Astrocyte (in vitro differentiated cells and primary cell): ENCODE measurements around the gene ZNF615. TPM values are rescaled to one million over a fixed set of nuclear protein-coding genes. Genes with fewer than 3 reads are reported as not detected.
"Not testable (repeated sequence)": the region's sequence is repeated elsewhere in the genome, so short reads cannot be mapped to it uniquely, and the experiment has no call there.

ENCODE experiments used
- DNase-seq: peaks from one replicate; pipeline ENCODE4 v3.0.0-alpha.2; 2010; ENCODE audit warnings: low read depth
- FAIRE-seq: peaks from 2 replicates; lab custom pipeline; 2011; peaks lifted over from hg19 to GRCh38; lab: Jason Lieb, UNC
- H2AFZ ChIP-seq: 2 replicates; pipeline ENCODE4 v1.6.0; 2012; ENCODE audit warnings: low read depth, low read length, inconsistent platforms
- H3K27ac ChIP-seq: 2 replicates; pipeline ENCODE4 v1.5.1; 2011; ENCODE audit warnings: low read depth, low read length, inconsistent platforms
- H3K27me3 ChIP-seq: 2 replicates; pipeline ENCODE4 v1.6.0; 2011; ENCODE audit warnings: low read length, inconsistent platforms; ENCODE audit not compliant: insufficient read depth
- H3K36me3 ChIP-seq: 2 replicates; pipeline ENCODE4 v1.5.1; 2011; ENCODE audit warnings: low read length, inconsistent platforms; ENCODE audit not compliant: insufficient read depth
- H3K4me1 ChIP-seq: 2 replicates; pipeline ENCODE4 v1.5.1; 2011; ENCODE audit warnings: low read length, inconsistent platforms; ENCODE audit not compliant: insufficient read depth
- H3K4me2 ChIP-seq: 2 replicates; pipeline ENCODE4 v1.6.0; 2012; ENCODE audit warnings: low read length, inconsistent platforms
- H3K4me3 ChIP-seq: 2 replicates; pipeline ENCODE4 v1.5.1; 2011; ENCODE audit warnings: low read depth, mild to moderate bottlenecking, low read length, inconsistent platforms; ENCODE audit not compliant: insufficient read depth
- H3K79me2 ChIP-seq: 2 replicates; pipeline ENCODE4 v1.6.0; 2012; ENCODE audit warnings: mild to moderate bottlenecking, low read length, inconsistent platforms; ENCODE audit not compliant: insufficient read depth
- H3K9ac ChIP-seq: 2 replicates; pipeline ENCODE4 v1.6.0; 2012; ENCODE audit warnings: mild to moderate bottlenecking, low read length, inconsistent platforms
- H3K9me3 ChIP-seq: 2 replicates; pipeline ENCODE4 v1.5.1; 2012; ENCODE audit warnings: low read depth, mild to moderate bottlenecking, low read length, inconsistent platforms; ENCODE audit not compliant: insufficient read depth
- H4K20me1 ChIP-seq: 2 replicates; pipeline ENCODE4 v1.6.0; 2012; ENCODE audit warnings: low read length, inconsistent platforms; ENCODE audit not compliant: insufficient read depth
- H3K27ac Mint-ChIP-seq: one replicate; pipeline ENCODE4 v1.8.0; 2021; ENCODE audit warnings: mild to moderate bottlenecking, mixed read lengths; ENCODE audit not compliant: unreplicated experiment
- H3K27me3 Mint-ChIP-seq: one replicate; pipeline ENCODE4 v1.8.0; 2021; ENCODE audit warnings: low read depth, mixed read lengths; ENCODE audit not compliant: unreplicated experiment
- H3K36me3 Mint-ChIP-seq: one replicate; pipeline ENCODE4 v1.8.0; 2021; ENCODE audit warnings: low read depth, mixed read lengths; ENCODE audit not compliant: unreplicated experiment
- H3K4me1 Mint-ChIP-seq: one replicate; pipeline ENCODE4 v1.8.0; 2021; ENCODE audit warnings: low read depth, mixed read lengths; ENCODE audit not compliant: unreplicated experiment
- H3K4me3 Mint-ChIP-seq: one replicate; pipeline ENCODE4 v1.8.0; 2021; ENCODE audit warnings: mild to moderate bottlenecking, moderate library complexity, mixed read lengths; ENCODE audit not compliant: unreplicated experiment
- H3K9me3 Mint-ChIP-seq: one replicate; pipeline ENCODE4 v1.8.0; 2021; ENCODE audit warnings: mild to moderate bottlenecking, mixed read lengths; ENCODE audit not compliant: unreplicated experiment
- EZH2 ChIP-seq: IDR thresholded peaks from 2 replicates; pipeline ENCODE4 v1.6.1; 2012; ENCODE audit warnings: mild to moderate bottlenecking, low read length, inconsistent platforms; ENCODE audit not compliant: insufficient read depth
- total RNA-seq: library from RNA; stranded (reverse); gene quantifications from 2 replicates; pipeline ENCODE4 v1.2.1, GENCODE V29; 2021
- TF ChIP-seq, protein P1 (sequence below): IDR thresholded peaks from 2 replicates; pipeline ENCODE4 v1.5.1; 2011; ENCODE audit warnings: low read depth, mild to moderate bottlenecking, inconsistent platforms, low read length, moderate library complexity; ENCODE audit not compliant: insufficient read depth

The ZNF615 gene
- total RNA-seq, 1 donor from 2014 or later = 4.7 TPM

DNA sequence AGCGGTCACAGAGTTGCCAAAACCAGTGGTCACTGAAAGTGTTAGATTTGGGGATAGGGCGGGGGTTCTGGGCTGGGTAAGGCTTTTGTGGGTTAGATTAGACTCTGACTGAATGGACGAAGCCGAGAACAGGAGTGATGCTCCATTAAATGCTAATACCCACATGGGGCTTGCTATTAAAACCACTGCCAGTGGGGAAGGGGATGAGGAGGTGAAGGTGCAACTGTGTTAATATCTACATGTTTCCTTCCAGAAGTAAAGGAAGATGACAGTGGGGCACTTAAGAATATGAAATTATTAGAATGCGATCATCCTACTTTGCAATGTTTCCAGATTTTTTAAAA lies 20.7 kb upstream of the ZNF615 start:
- Histone ChIP-seq H4K20me1 (no peaks in the 10 kb centered on the region), H3K9ac (peak overlapping the region; percentile 96), H2AFZ (peak overlapping the region; percentile 98), H3K27me3 (no peaks in the 10 kb centered on the region), H3K79me2 (peaks cover 25% of the 10 kb centered on the region), H3K4me1 (no peaks in the 10 kb centered on the region), H3K36me3 (peaks cover 24% of the 10 kb centered on the region), H3K27ac (peak overlapping the region; percentile 96), H3K4me2 (peak overlapping the region; percentile 87), H3K4me3 (peak overlapping the region; percentile 93), H3K9me3 (peaks cover 24% of the 10 kb centered on the region)
- H3K27ac Mint-ChIP-seq = peak overlapping the region; percentile 97
- TF ChIP-seq, protein P1, sequence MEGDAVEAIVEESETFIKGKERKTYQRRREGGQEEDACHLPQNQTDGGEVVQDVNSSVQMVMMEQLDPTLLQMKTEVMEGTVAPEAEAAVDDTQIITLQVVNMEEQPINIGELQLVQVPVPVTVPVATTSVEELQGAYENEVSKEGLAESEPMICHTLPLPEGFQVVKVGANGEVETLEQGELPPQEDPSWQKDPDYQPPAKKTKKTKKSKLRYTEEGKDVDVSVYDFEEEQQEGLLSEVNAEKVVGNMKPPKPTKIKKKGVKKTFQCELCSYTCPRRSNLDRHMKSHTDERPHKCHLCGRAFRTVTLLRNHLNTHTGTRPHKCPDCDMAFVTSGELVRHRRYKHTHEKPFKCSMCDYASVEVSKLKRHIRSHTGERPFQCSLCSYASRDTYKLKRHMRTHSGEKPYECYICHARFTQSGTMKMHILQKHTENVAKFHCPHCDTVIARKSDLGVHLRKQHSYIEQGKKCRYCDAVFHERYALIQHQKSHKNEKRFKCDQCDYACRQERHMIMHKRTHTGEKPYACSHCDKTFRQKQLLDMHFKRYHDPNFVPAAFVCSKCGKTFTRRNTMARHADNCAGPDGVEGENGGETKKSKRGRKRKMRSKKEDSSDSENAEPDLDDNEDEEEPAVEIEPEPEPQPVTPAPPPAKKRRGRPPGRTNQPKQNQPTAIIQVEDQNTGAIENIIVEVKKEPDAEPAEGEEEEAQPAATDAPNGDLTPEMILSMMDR = no peak
- TF ChIP-seq EZH2 = no peak
- no peaks in the 10 kb centered on the region for H3K27me3 Mint-ChIP-seq
- H3K36me3 Mint-ChIP-seq = peaks cover 45% of the 10 kb centered on the region
- H3K4me1 Mint-ChIP-seq = peaks cover 13% of the 10 kb centered on the region
- H3K4me3 Mint-ChIP-seq = peak overlapping the region; percentile 99
- DNase-seq (no peak), FAIRE-seq (no peak)
- peaks cover 32% of the 10 kb centered on the region for H3K9me3 Mint-ChIP-seq

GRCh38 chr19:52028027-52028779 lies 20.2 kb upstream of the ZNF615 start, which contains the start of gene ZNF614:
Gene ZNF614, minus strand, starts transcription at chr19:52028379. Its CDS starts 2,634 bp downstream, at chr19:52025745.
- H3K9ac ChIP-seq = peak within 1 kb of the TSS; percentile 96
- FAIRE-seq = no peak
- peaks cover 19% of the 10 kb centered on the region for H3K9me3 ChIP-seq
- peak; percentile 83 for DNase-seq
- peak within 1 kb of the TSS; percentile 87 for H3K4me2 ChIP-seq
- H3K9me3 Mint-ChIP-seq = peaks cover 33% of the 10 kb centered on the region
- peaks cover 13% of the 10 kb centered on the region for H3K4me1 Mint-ChIP-seq
- peaks cover 25% of the 10 kb centered on the region for H3K79me2 ChIP-seq
- no peaks in the 10 kb centered on the region for H3K27me3 ChIP-seq
- no peaks in the 10 kb centered on the region for H3K4me1 ChIP-seq
- H2AFZ ChIP-seq = peak within 1 kb of the TSS; percentile 98
- peak within 1 kb of the TSS; percentile 93 for H3K4me3 ChIP-seq
- peak within 1 kb of the TSS; percentile 97 for H3K27ac Mint-ChIP-seq
- TF ChIP-seq, protein P1 = no peak
- no peak for TF ChIP-seq EZH2
- peak within 1 kb of the TSS; percentile 99 for H3K4me3 Mint-ChIP-seq
- H3K36me3 Mint-ChIP-seq = peaks cover 46% of the 10 kb centered on the region
- H3K36me3 ChIP-seq = peaks cover 19% of the 10 kb centered on the region
- H3K27me3 Mint-ChIP-seq = no peaks in the 10 kb centered on the region
- peak within 1 kb of the TSS; percentile 96 for H3K27ac ChIP-seq
- H4K20me1 ChIP-seq = no peaks in the 10 kb centered on the region

GRCh38 chr19:52026255-52026990 lies 18.4 kb upstream of the ZNF615 start:
- peak overlapping the region; percentile 99 for H3K4me3 Mint-ChIP-seq
- H3K4me2 ChIP-seq, H4K20me1 ChIP-seq, H3K4me3 ChIP-seq, H3K27me3 Mint-ChIP-seq, H3K4me1 ChIP-seq, H3K27me3 ChIP-seq, FAIRE-seq, H3K9ac ChIP-seq, H3K27ac ChIP-seq, DNase-seq, H2AFZ ChIP-seq, H3K9me3 ChIP-seq: not testable (repeated sequence)
- peaks cover 24% of the 10 kb centered on the region for H3K9me3 Mint-ChIP-seq
- H3K36me3 ChIP-seq = peaks cover 21% of the 10 kb centered on the region
- peaks cover 42% of the 10 kb centered on the region for H3K36me3 Mint-ChIP-seq
- peaks cover 13% of the 10 kb centered on the region for H3K4me1 Mint-ChIP-seq
- peak overlapping the region; percentile 64 for H3K27ac Mint-ChIP-seq
- peaks cover 25% of the 10 kb centered on the region for H3K79me2 ChIP-seq

- H2AFZ ChIP-seq, H3K9me3 ChIP-seq, DNase-seq, H3K9ac ChIP-seq, H3K4me3 ChIP-seq, H3K27ac ChIP-seq, H4K20me1 ChIP-seq, H3K4me1 ChIP-seq, H3K4me2 ChIP-seq, H3K4me1 Mint-ChIP-seq, H3K4me3 Mint-ChIP-seq, FAIRE-seq, H3K27me3 ChIP-seq, H3K27me3 Mint-ChIP-seq: not testable (repeated sequence)
- H3K36me3 ChIP-seq = peaks cover 33% of the 10 kb centered on the region
- Mint-ChIP-seq H3K9me3 (peaks cover 17% of the 10 kb centered on the region), H3K36me3 (peaks cover 53% of the 10 kb centered on the region), H3K27ac (peak overlapping the region; percentile 26)
- H3K79me2 ChIP-seq = peaks cover 35% of the 10 kb centered on the region
These were observed 16.5 kb upstream of the ZNF615 start for GRCh38 chr19:52024478-52024877.
